ENCODE measurements around the gene SPIN2B.

DNA sequence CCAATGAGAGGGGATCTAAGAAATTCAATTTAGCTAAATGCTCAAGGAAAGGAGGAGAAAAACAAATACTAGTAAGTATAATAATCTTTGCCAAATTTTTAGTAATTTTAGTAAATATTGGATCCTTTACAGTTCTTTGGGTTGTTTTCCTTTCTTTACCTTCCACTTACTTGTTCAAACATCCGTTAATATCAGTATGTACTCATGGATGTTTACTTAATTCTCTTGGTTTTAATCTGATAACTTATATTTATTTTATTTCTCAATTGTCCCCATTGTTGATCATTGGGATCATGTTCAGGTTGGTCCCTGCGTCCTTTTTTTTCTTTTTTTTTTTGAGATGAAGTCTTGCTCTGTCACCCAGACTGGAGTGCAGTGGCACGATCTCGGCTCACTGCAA lies 46.9 kb downstream of the SPIN2B start:
- TF ChIP-seq, protein P1, sequence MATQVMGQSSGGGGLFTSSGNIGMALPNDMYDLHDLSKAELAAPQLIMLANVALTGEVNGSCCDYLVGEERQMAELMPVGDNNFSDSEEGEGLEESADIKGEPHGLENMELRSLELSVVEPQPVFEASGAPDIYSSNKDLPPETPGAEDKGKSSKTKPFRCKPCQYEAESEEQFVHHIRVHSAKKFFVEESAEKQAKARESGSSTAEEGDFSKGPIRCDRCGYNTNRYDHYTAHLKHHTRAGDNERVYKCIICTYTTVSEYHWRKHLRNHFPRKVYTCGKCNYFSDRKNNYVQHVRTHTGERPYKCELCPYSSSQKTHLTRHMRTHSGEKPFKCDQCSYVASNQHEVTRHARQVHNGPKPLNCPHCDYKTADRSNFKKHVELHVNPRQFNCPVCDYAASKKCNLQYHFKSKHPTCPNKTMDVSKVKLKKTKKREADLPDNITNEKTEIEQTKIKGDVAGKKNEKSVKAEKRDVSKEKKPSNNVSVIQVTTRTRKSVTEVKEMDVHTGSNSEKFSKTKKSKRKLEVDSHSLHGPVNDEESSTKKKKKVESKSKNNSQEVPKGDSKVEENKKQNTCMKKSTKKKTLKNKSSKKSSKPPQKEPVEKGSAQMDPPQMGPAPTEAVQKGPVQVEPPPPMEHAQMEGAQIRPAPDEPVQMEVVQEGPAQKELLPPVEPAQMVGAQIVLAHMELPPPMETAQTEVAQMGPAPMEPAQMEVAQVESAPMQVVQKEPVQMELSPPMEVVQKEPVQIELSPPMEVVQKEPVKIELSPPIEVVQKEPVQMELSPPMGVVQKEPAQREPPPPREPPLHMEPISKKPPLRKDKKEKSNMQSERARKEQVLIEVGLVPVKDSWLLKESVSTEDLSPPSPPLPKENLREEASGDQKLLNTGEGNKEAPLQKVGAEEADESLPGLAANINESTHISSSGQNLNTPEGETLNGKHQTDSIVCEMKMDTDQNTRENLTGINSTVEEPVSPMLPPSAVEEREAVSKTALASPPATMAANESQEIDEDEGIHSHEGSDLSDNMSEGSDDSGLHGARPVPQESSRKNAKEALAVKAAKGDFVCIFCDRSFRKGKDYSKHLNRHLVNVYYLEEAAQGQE (IDR thresholded peaks at IDR 0.05; ENCODE audit: insufficient read depth in 1 of 2, low read depth in 2 of 2, low read length in 2 of 2), result no peak
- no peak for TF ChIP-seq POLR2AphosphoS5 (IDR thresholded peaks at IDR 0.05; ENCODE audit: low read depth, low read length)

Data from PFSK-1 (cell line).